Kidney glomerular epithelial cell (primary cell): ENCODE measurements around the gene KCMF1.

Experiments used
- DNase-seq: peaks from one replicate; lab custom pipeline; 2025; lab: John Stamatoyannopoulos, UW

The KCMF1 gene

GRCh38 chr2:85022232-85022631, 51.3 kb downstream of the KCMF1 start:
- no peak for DNase-seq

GRCh38 chr2:85024372-85025047, 53.5 kb downstream of the KCMF1 start:
- no peak for DNase-seq

GRCh38 chr2:85032621-85033020, 61.7 kb downstream of the KCMF1 start:
- DNase-seq, result no peak

- DNase-seq, result no peak
These were observed 62.4 kb downstream of the KCMF1 start for GRCh38 chr2:85033388-85033787.

DNA sequence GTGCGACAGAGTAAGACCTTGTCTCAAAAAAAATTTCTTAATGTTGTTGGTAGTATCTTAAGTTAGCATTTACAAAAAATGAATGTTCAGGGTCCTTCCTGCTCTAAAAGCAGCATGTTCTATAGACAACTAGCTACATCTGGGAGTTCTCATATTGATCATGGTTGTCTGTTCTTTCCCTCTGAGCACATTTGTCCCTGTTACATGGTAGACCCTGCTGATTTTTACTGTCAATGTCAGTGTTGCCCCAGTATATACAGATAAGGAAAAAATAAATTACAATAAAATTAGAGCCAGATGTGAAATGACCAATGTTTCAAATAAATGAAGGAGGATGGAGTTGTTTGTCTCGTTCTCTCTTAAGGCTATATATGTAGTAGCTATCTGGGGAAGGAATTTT, 63.2 kb downstream of the KCMF1 start:
- DNase-seq, result no peak

- no peak for DNase-seq
These were observed 66.7 kb downstream of the KCMF1 start for GRCh38 chr2:85037622-85038021.

GRCh38 chr2:85042330-85042729, 71.4 kb downstream of the KCMF1 start:
- no peak for DNase-seq

DNA sequence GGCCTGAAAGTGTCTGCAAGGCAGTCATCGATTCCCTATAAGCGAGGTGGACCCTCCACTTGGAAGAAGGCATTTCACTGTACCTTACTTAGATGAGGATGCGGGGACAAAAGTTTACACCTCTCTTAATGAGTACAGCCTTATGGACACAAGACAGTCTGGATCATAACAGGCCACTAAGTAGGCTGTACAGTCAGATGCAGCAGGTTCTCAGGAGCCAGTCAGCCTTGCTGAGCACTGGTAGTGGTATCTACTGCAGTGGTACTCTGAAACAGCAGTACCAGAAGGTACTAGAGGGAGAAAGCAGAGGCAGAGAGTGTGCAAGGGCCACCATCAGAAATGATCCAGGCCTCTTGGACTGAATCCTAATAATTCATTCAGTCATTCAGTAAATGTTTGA, 77.6 kb downstream of the KCMF1 start:
- DNase-seq, result no peak

- no peak for DNase-seq
These were observed 78.3 kb downstream of the KCMF1 start for GRCh38 chr2:85049236-85049635.

GRCh38 chr2:85053802-85054201, 82.8 kb downstream of the KCMF1 start:
- peak; percentile 27 for DNase-seq

GRCh38 chr2:85057226-85057962, 86.4 kb downstream of the KCMF1 start:
- DNase-seq, result no peak

- no peak for DNase-seq
These were observed 90.9 kb downstream of the KCMF1 start for GRCh38 chr2:85061896-85062295.

GRCh38 chr2:85062565-85062964, 91.6 kb downstream of the KCMF1 start:
- DNase-seq, result no peak

GRCh38 chr2:85063981-85064599, 93.1 kb downstream of the KCMF1 start:
- DNase-seq, result no peak

DNA sequence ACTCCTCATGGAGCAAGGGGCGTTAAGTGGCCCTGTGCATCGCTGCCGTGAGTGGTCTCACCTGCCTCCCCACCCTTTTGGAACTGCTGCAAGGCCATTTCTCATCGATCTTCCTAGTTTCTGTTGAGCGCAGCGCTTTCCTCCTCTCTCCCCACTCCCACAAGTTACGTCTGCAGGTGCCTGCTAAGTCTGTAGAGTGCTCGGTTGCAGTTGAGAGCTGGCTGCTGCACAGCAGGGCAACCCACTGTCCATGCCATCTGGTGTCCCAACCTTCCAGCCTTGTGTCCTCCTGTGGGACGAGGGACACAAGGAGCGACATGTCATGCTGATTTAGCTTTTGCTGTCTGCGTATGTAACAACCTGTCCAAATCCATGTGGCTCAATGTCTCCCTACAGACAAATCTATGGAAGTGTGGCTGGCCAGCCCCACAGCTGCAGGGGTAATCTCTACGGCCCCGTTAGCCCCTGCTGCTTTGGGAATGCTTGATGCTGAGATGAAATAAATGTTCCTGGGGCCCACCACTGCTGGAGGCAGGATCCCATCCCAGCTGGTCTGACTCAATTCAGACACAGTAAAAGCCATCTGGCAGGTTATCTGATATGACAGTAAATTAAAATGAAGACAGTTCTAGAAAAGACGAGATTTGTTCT, 94.1 kb downstream of the KCMF1 start:
- no peak for DNase-seq

GRCh38 chr2:85066006-85066740, 95.2 kb downstream of the KCMF1 start:
- no peak for DNase-seq

DNA sequence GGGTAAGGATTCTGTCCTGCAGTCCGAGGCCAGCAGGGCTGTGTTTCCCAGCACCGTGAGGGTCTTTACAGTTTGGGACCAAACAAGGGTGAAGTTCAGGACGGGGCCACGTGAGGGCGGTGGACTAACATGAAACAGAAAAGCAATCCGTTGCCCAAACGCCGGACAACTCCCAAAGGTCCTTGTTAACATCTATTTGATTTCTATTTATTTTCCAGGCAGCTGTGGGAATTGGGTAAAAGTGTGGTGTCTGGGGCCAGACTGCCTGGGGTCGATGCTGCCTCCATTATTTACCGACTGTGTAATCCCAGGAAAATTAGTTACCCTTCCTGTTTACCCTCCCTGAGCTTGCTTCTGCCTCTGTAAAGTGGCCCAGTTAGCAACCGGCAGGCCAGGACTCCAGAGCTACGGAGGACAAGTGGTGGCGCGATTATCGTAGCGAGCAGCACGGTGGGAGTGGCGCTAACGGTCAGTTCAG, 96.0 kb downstream of the KCMF1 start:
- DNase-seq, result peak; percentile 63

GRCh38 chr2:85071096-85071495, 100.1 kb downstream of the KCMF1 start:
- DNase-seq, result no peak

DNA sequence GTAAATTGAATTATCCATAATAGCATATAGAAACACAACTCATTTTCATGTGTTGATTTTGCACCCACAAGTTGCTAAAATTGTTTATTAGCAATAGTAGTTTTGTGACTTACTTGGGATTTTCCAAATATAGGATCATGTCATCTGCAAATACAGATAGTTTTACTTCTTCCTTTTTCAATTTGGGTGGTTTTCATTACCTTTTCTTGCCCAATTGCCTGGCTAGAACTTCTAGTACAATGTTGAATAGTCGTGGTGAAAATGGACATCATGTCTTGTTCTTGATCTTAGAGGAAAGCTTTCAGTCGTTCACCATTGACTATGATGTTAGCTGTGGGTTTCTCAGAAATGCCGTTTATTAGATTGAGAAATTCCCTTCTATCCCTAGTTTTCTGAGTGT, 102.1 kb downstream of the KCMF1 start:
- no peak for DNase-seq

DNA sequence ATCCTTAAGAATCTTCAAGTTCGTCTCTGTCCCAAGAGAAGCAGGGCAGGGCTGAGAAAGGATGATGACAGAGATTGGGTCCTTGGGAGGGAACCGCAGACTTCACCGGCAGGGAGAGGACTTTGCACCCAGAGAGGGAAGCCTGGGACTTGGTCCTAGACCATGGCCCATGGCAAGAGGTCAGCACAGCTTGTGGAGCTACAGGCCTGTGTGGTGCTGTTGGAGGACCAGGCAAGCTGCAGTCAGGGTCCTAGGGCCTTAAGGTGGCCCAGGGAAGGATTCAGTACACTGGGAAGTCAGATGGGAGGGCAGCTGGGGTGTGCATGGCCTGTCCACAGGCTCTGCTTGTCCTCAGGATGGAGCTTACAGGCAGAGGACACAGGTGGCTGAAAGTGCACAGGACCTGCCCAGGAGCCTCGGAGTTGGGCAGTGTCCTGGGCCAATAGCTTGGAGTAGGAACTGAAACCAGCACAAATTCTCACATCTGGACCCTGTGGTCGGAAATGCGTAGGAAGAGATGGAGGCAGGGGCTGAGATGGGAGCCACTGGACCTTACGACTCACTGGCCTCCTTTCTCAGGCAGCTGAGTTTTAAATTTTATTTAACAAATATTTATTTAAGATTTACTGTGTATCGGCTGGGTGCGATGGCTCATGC, 105.8 kb downstream of the KCMF1 start:
- DNase-seq, result no peak

DNA sequence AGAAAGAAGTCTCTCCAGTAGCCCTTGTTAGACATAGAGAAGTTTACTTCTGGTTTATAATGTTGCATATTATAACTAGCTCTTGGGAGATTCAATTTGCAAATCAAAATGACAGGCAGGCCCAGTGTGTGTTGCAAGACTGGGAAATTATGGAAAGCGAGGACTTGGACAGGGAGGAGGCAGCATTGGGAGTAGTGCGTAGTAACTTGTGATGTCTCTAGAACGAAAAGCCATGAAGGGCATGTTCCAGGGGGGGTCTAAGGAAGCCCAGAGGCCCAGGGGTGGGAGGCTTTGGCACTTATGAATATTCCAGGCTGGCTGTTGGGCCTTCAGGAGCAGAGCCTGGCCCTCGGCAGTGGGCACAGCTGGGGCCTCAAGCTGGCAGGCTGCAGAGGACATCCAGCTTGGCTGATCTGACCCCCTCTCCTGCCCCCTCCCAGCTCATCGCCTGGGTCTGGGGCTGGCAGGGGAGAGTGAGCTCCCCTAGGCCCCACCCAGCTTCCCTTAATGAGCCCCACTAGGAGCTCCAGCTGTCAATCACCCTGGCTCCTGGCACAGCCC, 107.0 kb downstream of the KCMF1 start:
- no peak for DNase-seq
